GM12874 (cell line): ENCODE data around the gene LIPA.

Experiments
- CTCF ChIP-seq: IDR thresholded peaks from 2 replicates; pipeline ENCODE4 v1.5.1; 2011; ENCODE audit warnings: low read depth, mild to moderate bottlenecking, control low read depth, low read length, moderate library complexity; ENCODE audit not compliant: insufficient read depth

LIPA gene

GRCh38 chr10:89251409-89252224 lies at the start of gene LIPA:
Gene LIPA (minus strand): TSS chr10:89251775. CDS start chr10:89247648, 4,127 bp downstream.
- no peak for TF ChIP-seq CTCF

- TF ChIP-seq CTCF: no peak
Observed at GRCh38 chr10:89301232-89301631, 49.7 kb upstream of the LIPA start.

- TF ChIP-seq CTCF: no peak
Observed at GRCh38 chr10:89299031-89299430, 47.5 kb upstream of the LIPA start.

- no peak for TF ChIP-seq CTCF
Observed at GRCh38 chr10:89297791-89298190, 46.2 kb upstream of the LIPA start.

- no peak for TF ChIP-seq CTCF
Observed at GRCh38 chr10:89297356-89297755, 45.8 kb upstream of the LIPA start.

- no peak for TF ChIP-seq CTCF
Observed at GRCh38 chr10:89296220-89296648, 44.7 kb upstream of the LIPA start.

GRCh38 chr10:89295597-89295996 lies 44.0 kb upstream of the LIPA start:
- no peak for TF ChIP-seq CTCF
